ENCODE data around the gene ABI3BP.

- TF ChIP-seq POLR2A (IDR thresholded peaks at IDR 0.05; ENCODE audit: low read depth, low read length) (no peak), POLR2AphosphoS5 (IDR thresholded peaks at IDR 0.05; ENCODE audit: low read depth, low read length) (no peak), TAF1 (IDR thresholded peaks at IDR 0.05; ENCODE audit: low read depth, low read length) (no peak), SPI1 (IDR thresholded peaks at IDR 0.05; ENCODE audit: low read depth, low read length) (no peak), POU2F2 (IDR thresholded peaks at IDR 0.05; ENCODE audit: low read depth, low read length) (no peak)
Measured at GRCh38 chr3:100804631-100805030, 188.6 kb downstream of the ABI3BP start.
